ENCODE data around the gene HECTD4. TPM values are rescaled to one million over a fixed set of nuclear protein-coding genes. Genes with fewer than 3 reads are reported as not detected.
"Not testable (repeated sequence)": the region's sequence is repeated elsewhere in the genome, so short reads cannot be mapped to it uniquely, and the experiment has no call there.

Gene HECTD4
- total and polyA plus RNA-seq, 4 donors: 4.3 to 80.1 (median 25.5) TPM

GRCh38 chr12:112408621-112409020 lies 26.4 kb upstream of the HECTD4 start:
- Histone ChIP-seq H3K27ac (ENCODE audit: low read depth in 1 of 2, low read length in 2 of 2) (peak overlapping the region; percentile 74 to 95), H3K9ac (ENCODE audit: low read depth in 1 of 2, low read length in 2 of 2) (peak overlapping the region; percentile 76 to 86), H3K4me3 (ENCODE audit: low read depth in 1 of 3, low read length in 3 of 3) (peak overlapping the region; percentile 74 to 99 (median 75)), H3K4me1 (ENCODE audit: control insufficient read depth in 4 of 4, insufficient read depth in 4 of 4, low read length in 3 of 4) (peaks cover 2 to 16% (median 10%) of the 10 kb centered on the region in 4 donors), H3K9me3 (ENCODE audit: control insufficient read depth in 4 of 4, low read length in 3 of 4) (no peaks in the 10 kb centered on the region), H3K36me3 (ENCODE audit: control insufficient read depth in 4 of 4, insufficient read depth in 3 of 4, low read depth in 1 of 4, low read length in 3 of 4) (peaks cover 10 to 42% (median 39%) of the 10 kb centered on the region in 4 donors), H3K27me3 (ENCODE audit: control insufficient read depth in 4 of 4, insufficient read depth in 4 of 4, low read length in 3 of 4) (no peaks in the 10 kb centered on the region)
- TF ChIP-seq, protein P1, sequence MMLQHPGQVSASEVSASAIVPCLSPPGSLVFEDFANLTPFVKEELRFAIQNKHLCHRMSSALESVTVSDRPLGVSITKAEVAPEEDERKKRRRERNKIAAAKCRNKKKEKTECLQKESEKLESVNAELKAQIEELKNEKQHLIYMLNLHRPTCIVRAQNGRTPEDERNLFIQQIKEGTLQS (IDR thresholded peaks at IDR 0.05): no peak
- TF ChIP-seq, protein P2, sequence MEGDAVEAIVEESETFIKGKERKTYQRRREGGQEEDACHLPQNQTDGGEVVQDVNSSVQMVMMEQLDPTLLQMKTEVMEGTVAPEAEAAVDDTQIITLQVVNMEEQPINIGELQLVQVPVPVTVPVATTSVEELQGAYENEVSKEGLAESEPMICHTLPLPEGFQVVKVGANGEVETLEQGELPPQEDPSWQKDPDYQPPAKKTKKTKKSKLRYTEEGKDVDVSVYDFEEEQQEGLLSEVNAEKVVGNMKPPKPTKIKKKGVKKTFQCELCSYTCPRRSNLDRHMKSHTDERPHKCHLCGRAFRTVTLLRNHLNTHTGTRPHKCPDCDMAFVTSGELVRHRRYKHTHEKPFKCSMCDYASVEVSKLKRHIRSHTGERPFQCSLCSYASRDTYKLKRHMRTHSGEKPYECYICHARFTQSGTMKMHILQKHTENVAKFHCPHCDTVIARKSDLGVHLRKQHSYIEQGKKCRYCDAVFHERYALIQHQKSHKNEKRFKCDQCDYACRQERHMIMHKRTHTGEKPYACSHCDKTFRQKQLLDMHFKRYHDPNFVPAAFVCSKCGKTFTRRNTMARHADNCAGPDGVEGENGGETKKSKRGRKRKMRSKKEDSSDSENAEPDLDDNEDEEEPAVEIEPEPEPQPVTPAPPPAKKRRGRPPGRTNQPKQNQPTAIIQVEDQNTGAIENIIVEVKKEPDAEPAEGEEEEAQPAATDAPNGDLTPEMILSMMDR (IDR thresholded peaks at IDR 0.05; ENCODE audit: low read depth, low read length, missing input control): no peak
- TF ChIP-seq HNF4A (conservative IDR thresholded peaks at IDR 0.05): no peak
- no peak for TF ChIP-seq SP1 (IDR thresholded peaks at IDR 0.05)
- TF ChIP-seq HNF4G (IDR thresholded peaks at IDR 0.05): no peak
- TF ChIP-seq YY1 (IDR thresholded peaks at IDR 0.05): no peak
- no peak for TF ChIP-seq TAF1 (conservative IDR thresholded peaks at IDR 0.05)
- TF ChIP-seq EGR1 (IDR thresholded peaks at IDR 0.05; ENCODE audit: low read depth in 2 of 2): no peak
- DNase-seq (ENCODE audit: low spot score): no peak
- WGBS: 25% methylated on average over 5 of the region's 5 CpGs

- not testable (repeated sequence) for DNase-seq (ENCODE audit: low spot score); H3K9me3 ChIP-seq (ENCODE audit: control insufficient read depth in 4 of 4, low read length in 3 of 4); H3K4me3 ChIP-seq (ENCODE audit: low read depth in 1 of 3, low read length in 3 of 3); H3K27me3 ChIP-seq (ENCODE audit: control insufficient read depth in 4 of 4, insufficient read depth in 4 of 4, low read length in 3 of 4); H3K27ac ChIP-seq (ENCODE audit: low read depth in 1 of 2, low read length in 2 of 2)
- H3K9ac ChIP-seq (ENCODE audit: low read depth in 1 of 2, low read length in 2 of 2): peak overlapping the region in 1 of 2 donors; percentile 41
- H3K36me3 ChIP-seq (ENCODE audit: control insufficient read depth in 4 of 4, insufficient read depth in 3 of 4, low read depth in 1 of 4, low read length in 3 of 4): peaks cover 10 to 42% (median 39%) of the 10 kb centered on the region in 4 donors
- WGBS: 88% methylated on average over 6 of the region's 6 CpGs
- peaks cover 2 to 16% (median 10%) of the 10 kb centered on the region in 4 donors for H3K4me1 ChIP-seq (ENCODE audit: control insufficient read depth in 4 of 4, insufficient read depth in 4 of 4, low read length in 3 of 4)
Observed at GRCh38 chr12:112407683-112408082, 25.5 kb upstream of the HECTD4 start.

- no peak for DNase-seq (ENCODE audit: low spot score)
- 86% methylated on average over 11 of the region's 11 CpGs for WGBS
- H3K27ac ChIP-seq (ENCODE audit: low read depth in 1 of 2, low read length in 2 of 2): no peak overlapping the region
Observed at GRCh38 chr12:112406519-112407488, 24.6 kb upstream of the HECTD4 start.

More at GRCh38 chr12:112406519-112407488, 24.6 kb upstream of the HECTD4 start:
- Histone ChIP-seq H3K9ac (ENCODE audit: low read depth in 1 of 2, low read length in 2 of 2) (no peak overlapping the region), H3K27me3 (ENCODE audit: control insufficient read depth in 4 of 4, insufficient read depth in 4 of 4, low read length in 3 of 4) (no peaks in the 10 kb centered on the region), H3K4me3 (ENCODE audit: low read depth in 1 of 3, low read length in 3 of 3) (no peak overlapping the region), H3K36me3 (ENCODE audit: control insufficient read depth in 4 of 4, insufficient read depth in 3 of 4, low read depth in 1 of 4, low read length in 3 of 4) (peaks cover 10 to 42% (median 39%) of the 10 kb centered on the region in 4 donors), H3K4me1 (ENCODE audit: control insufficient read depth in 4 of 4, insufficient read depth in 4 of 4, low read length in 3 of 4) (peaks cover 2 to 16% (median 10%) of the 10 kb centered on the region in 4 donors), H3K9me3 (ENCODE audit: control insufficient read depth in 4 of 4, low read length in 3 of 4) (no peaks in the 10 kb centered on the region)
- no peak for TF ChIP-seq SP1 (IDR thresholded peaks at IDR 0.05)
- TF ChIP-seq, protein P3, sequence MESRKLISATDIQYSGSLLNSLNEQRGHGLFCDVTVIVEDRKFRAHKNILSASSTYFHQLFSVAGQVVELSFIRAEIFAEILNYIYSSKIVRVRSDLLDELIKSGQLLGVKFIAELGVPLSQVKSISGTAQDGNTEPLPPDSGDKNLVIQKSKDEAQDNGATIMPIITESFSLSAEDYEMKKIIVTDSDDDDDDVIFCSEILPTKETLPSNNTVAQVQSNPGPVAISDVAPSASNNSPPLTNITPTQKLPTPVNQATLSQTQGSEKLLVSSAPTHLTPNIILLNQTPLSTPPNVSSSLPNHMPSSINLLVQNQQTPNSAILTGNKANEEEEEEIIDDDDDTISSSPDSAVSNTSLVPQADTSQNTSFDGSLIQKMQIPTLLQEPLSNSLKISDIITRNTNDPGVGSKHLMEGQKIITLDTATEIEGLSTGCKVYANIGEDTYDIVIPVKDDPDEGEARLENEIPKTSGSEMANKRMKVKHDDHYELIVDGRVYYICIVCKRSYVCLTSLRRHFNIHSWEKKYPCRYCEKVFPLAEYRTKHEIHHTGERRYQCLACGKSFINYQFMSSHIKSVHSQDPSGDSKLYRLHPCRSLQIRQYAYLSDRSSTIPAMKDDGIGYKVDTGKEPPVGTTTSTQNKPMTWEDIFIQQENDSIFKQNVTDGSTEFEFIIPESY (IDR thresholded peaks at IDR 0.05): no peak
- TF ChIP-seq JUND (IDR thresholded peaks at IDR 0.05): no peak
- no peak for TF ChIP-seq RXRA (IDR thresholded peaks at IDR 0.05)
- TF ChIP-seq HNF4A (conservative IDR thresholded peaks at IDR 0.05): no peak

Data from liver (tissue), 9 donors.